H9 (cell line): Measurements from ENCODE around the gene LMBR1. TPM values are rescaled to one million over a fixed set of nuclear protein-coding genes. Genes with fewer than 3 reads are reported as not detected.

Experiments
- DNase-seq: peaks from one replicate; pipeline ENCODE4 v3.0.0-alpha.2; 2017
- H2AFZ ChIP-seq: one replicate; pipeline ENCODE4 v1.6.1; 2013; ENCODE audit warnings: mild to moderate bottlenecking, low read length, control low read depth, moderate library complexity
- H2AK5ac ChIP-seq: 2 replicates; pipeline ENCODE4 v1.6.1; 2013; ENCODE audit warnings: low read length, control low read depth, mixed read lengths; ENCODE audit not compliant: insufficient read length
- H2BK120ac ChIP-seq: one replicate; pipeline ENCODE4 v1.6.1; 2013; ENCODE audit warnings: low read depth, mild to moderate bottlenecking, low read length, control low read depth, inconsistent platforms; ENCODE audit not compliant: poor library complexity, severe bottlenecking
- H2BK12ac ChIP-seq: 2 replicates; pipeline ENCODE4 v1.6.1; 2013; ENCODE audit warnings: low read length, control low read depth, mixed read lengths, low read depth; ENCODE audit not compliant: insufficient read length
- H2BK15ac ChIP-seq: 2 replicates; pipeline ENCODE4 v1.6.1; 2013; ENCODE audit warnings: low read depth, low read length, control low read depth
- H2BK20ac ChIP-seq: one replicate; pipeline ENCODE4 v1.6.1; 2013; ENCODE audit warnings: low read depth, mild to moderate bottlenecking, low read length, control low read depth, inconsistent platforms; ENCODE audit not compliant: poor library complexity, severe bottlenecking
- H2BK5ac ChIP-seq: 2 replicates; pipeline ENCODE4 v1.6.1; 2013; ENCODE audit warnings: low read length, control low read depth, mixed read lengths; ENCODE audit not compliant: insufficient read length
- H3K14ac ChIP-seq: 2 replicates; pipeline ENCODE4 v1.6.1; 2013; ENCODE audit warnings: low read length, control low read depth; ENCODE audit not compliant: insufficient read depth
- H3K18ac ChIP-seq: 2 replicates; pipeline ENCODE4 v1.6.1; 2013; ENCODE audit warnings: low read depth, mild to moderate bottlenecking, mixed read lengths, low read length, control low read depth; ENCODE audit not compliant: insufficient read length
- H3K23ac ChIP-seq: 2 replicates; pipeline ENCODE4 v1.6.1; 2013; ENCODE audit warnings: low read length, control low read depth, mixed read lengths, low read depth; ENCODE audit not compliant: insufficient read length
- H3K23me2 ChIP-seq: 2 replicates; pipeline ENCODE4 v1.6.1; 2013; ENCODE audit warnings: low read depth, mild to moderate bottlenecking, mixed read lengths, low read length, control low read depth; ENCODE audit not compliant: insufficient read length, poor library complexity, severe bottlenecking
- H3K27ac ChIP-seq: 2 replicates; pipeline ENCODE4 v1.5.1; 2013; ENCODE audit warnings: low read length, control low read depth, mixed read lengths, low read depth; ENCODE audit not compliant: insufficient read length
- H3K27me3 ChIP-seq: 2 replicates; pipeline ENCODE4 v1.6.1; 2013; ENCODE audit warnings: low read length, control low read depth, inconsistent platforms; ENCODE audit not compliant: insufficient read depth
- H3K4ac ChIP-seq: 2 replicates; pipeline ENCODE4 v1.6.1; 2013; ENCODE audit warnings: low read depth, mild to moderate bottlenecking, control low read depth, inconsistent platforms, low read length, moderate library complexity
- H3K4me1 ChIP-seq: 2 replicates; pipeline ENCODE4 v1.6.1; 2013; ENCODE audit warnings: low read length, control low read depth, inconsistent platforms; ENCODE audit not compliant: insufficient read depth
- H3K4me2 ChIP-seq: 2 replicates; pipeline ENCODE4 v1.6.1; 2013; ENCODE audit warnings: low read length, control low read depth, mixed read lengths; ENCODE audit not compliant: insufficient read length, insufficient read depth
- H3K56ac ChIP-seq: 2 replicates; pipeline ENCODE4 v1.6.1; 2013; ENCODE audit warnings: low read depth, mild to moderate bottlenecking, mixed read lengths, low read length, control low read depth; ENCODE audit not compliant: insufficient read length
- H3K79me1 ChIP-seq: 2 replicates; pipeline ENCODE4 v1.6.1; 2013; ENCODE audit warnings: low read depth, mild to moderate bottlenecking, moderate library complexity, low read length, control low read depth, inconsistent platforms; ENCODE audit not compliant: insufficient read depth, poor library complexity, severe bottlenecking
- H3K79me2 ChIP-seq: 2 replicates; pipeline ENCODE4 v1.6.1; 2013; ENCODE audit warnings: low read length, control low read depth, inconsistent platforms; ENCODE audit not compliant: insufficient read depth
- H3K9ac ChIP-seq: 2 replicates; pipeline ENCODE4 v1.6.1; 2013; ENCODE audit warnings: low read length, control low read depth, mixed read lengths; ENCODE audit not compliant: insufficient read length; ENCODE audit errors: extremely low read depth
- H3K9me3 ChIP-seq: one replicate; pipeline ENCODE4 v1.6.1; 2013; ENCODE audit warnings: low read depth, low read length, inconsistent platforms; ENCODE audit not compliant: control insufficient read depth
- H3T11ph ChIP-seq: one replicate; pipeline ENCODE4 v1.6.1; 2013; ENCODE audit warnings: mild to moderate bottlenecking, low read length, control low read depth, inconsistent platforms
- H4K20me1 ChIP-seq: one replicate; pipeline ENCODE4 v1.6.1; 2013; ENCODE audit not compliant: control insufficient read depth, insufficient read length, insufficient read depth
- H4K5ac ChIP-seq: 2 replicates; pipeline ENCODE4 v1.6.1; 2013; ENCODE audit warnings: low read depth, mild to moderate bottlenecking, mixed read lengths, low read length, control low read depth; ENCODE audit not compliant: insufficient read length
- H4K8ac ChIP-seq: replicated peaks from 2 replicates; pipeline ENCODE4 v1.6.1; 2013; ENCODE audit warnings: low read length, control low read depth, mixed read lengths, low read depth; ENCODE audit not compliant: insufficient read length
- H4K91ac ChIP-seq: 2 replicates; pipeline ENCODE4 v1.6.1; 2013; ENCODE audit warnings: low read depth, mild to moderate bottlenecking, moderate library complexity, mixed read lengths, low read length, control low read depth; ENCODE audit not compliant: insufficient read length
- H3K27ac Mint-ChIP-seq, 3 experiments: 2 replicates in 2 of 3; 3 replicates in 1 of 3; pipeline ENCODE4 v1.8.0; 2020 to 2021; ENCODE audit warnings: mixed read lengths in 3 of 3, mild to moderate bottlenecking in 1 of 3, moderate library complexity in 1 of 3
- H3K27me3 Mint-ChIP-seq: 2 replicates; pipeline ENCODE4 v1.8.0; 2021; ENCODE audit warnings: low read depth, mild to moderate bottlenecking, moderate library complexity, mixed read lengths
- H3K36me3 Mint-ChIP-seq, 3 experiments: 2 replicates in 2 of 3; 3 replicates in 1 of 3; pipeline ENCODE4 v1.8.0; 2020 to 2021; ENCODE audit warnings: low read depth in 3 of 3, mixed read lengths in 3 of 3; ENCODE audit not compliant: insufficient read depth in 1 of 3
- H3K4me1 Mint-ChIP-seq, 2 experiments: 2 replicates each; pipeline ENCODE4 v1.8.0; 2020; ENCODE audit warnings: mixed read lengths in 2 of 2
- H3K4me3 Mint-ChIP-seq, 2 experiments: 2 replicates in 1 of 2; 3 replicates in 1 of 2; pipeline ENCODE4 v1.8.0; 2020 to 2021; ENCODE audit warnings: mild to moderate bottlenecking in 2 of 2, mixed read lengths in 2 of 2, moderate library complexity in 1 of 2
- H3K9me3 Mint-ChIP-seq, 2 experiments: 2 replicates in 1 of 2; 3 replicates in 1 of 2; pipeline ENCODE4 v1.8.0; 2020; ENCODE audit warnings: mild to moderate bottlenecking in 2 of 2, mixed read lengths in 2 of 2, moderate library complexity in 1 of 2
- WGBS: extraction: QIAGEN DNeasy Blood & Tissue Kit; methylation state at CpG from one replicate; pipeline ENCODE4 v1.1.7; 2013; ENCODE audit warnings: missing lambda C conversion rate, low lambda C conversion rate, mixed read lengths; ENCODE audit not compliant: insufficient read length; ENCODE audit errors: extremely low coverage; 5-methylcytosine and 5-hydroxymethylcytosine counted together
- total RNA-seq: library from RNA; stranded (reverse); gene quantifications from 2 replicates; pipeline ENCODE4 v1.2.1, GENCODE V29; 2021
- TF ChIP-seq, protein P1 (sequence below): fragments of 200-600 bp; sonication (generic); conservative IDR thresholded peaks from 3 replicates; pipeline ENCODE4 v1.8.0; 2021; ENCODE audit warnings: antibody characterized with exemption, mild to moderate bottlenecking

The LMBR1 gene
- total RNA-seq, 1 experiment from 2014 or later = 62.3 TPM

DNA sequence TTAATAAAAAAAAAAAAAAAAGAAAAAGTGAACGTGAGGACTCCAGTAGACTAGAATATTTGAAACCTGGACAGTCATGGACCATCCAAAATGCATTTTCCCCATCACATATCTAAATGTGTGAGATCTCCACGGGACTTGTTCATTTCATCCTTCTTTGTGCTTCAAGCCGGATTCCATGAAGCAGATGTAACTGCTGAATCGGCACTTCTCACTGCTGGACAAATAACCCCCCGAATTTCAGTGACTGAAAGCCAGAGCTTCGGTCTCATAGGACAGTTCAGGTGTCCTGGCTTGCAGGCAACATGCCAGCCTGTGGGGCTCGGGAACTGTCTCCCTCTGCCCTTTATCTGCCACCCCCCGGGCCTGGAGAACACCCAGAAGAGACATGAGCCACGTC lies 219.1 kb downstream of the LMBR1 start:
- Histone ChIP-seq H4K8ac (no peak overlapping the region), H2AFZ (no peak overlapping the region), H3K23me2 (no peaks in the 10 kb centered on the region), H3K79me2 (no peaks in the 10 kb centered on the region), H3K18ac (no peak overlapping the region), H2BK12ac (no peak overlapping the region), H3K27me3 (no peaks in the 10 kb centered on the region), H4K20me1 (no peaks in the 10 kb centered on the region), H3K56ac (no peak overlapping the region), H3K27ac (no peak overlapping the region), H3K79me1 (no peaks in the 10 kb centered on the region), H3T11ph (no peak overlapping the region), H2BK20ac (no peak overlapping the region), H4K5ac (no peak overlapping the region), H3K23ac (no peak overlapping the region), H3K4me1 (no peaks in the 10 kb centered on the region), H3K14ac (no peak overlapping the region), H2BK5ac (no peak overlapping the region), H3K4me2 (no peak overlapping the region), H3K9ac (no peak overlapping the region), H2AK5ac (no peak overlapping the region), H4K91ac (no peak overlapping the region), H2BK15ac (no peak overlapping the region), H3K4ac (no peak overlapping the region), H3K9me3 (no peaks in the 10 kb centered on the region), H2BK120ac (no peak overlapping the region)
- Mint-ChIP-seq H3K4me3 (no peak overlapping the region), H3K36me3 (peaks cover 13 to 26% (median 25%) of the 10 kb centered on the region in 3 experiments), H3K27ac (peak overlapping the region in 1 of 3 experiments; percentile 75; a peak in 1 of 7 replicates), H3K4me1 (peaks cover 18 to 25% of the 10 kb centered on the region in 2 experiments), H3K27me3 (no peaks in the 10 kb centered on the region), H3K9me3 (no peaks in the 10 kb centered on the region; a peak in 1 of 5 replicates)
- WGBS = no CpG with 5 or more reads among the region's 9 CpGs
- no peak for DNase-seq
- TF ChIP-seq, protein P1, sequence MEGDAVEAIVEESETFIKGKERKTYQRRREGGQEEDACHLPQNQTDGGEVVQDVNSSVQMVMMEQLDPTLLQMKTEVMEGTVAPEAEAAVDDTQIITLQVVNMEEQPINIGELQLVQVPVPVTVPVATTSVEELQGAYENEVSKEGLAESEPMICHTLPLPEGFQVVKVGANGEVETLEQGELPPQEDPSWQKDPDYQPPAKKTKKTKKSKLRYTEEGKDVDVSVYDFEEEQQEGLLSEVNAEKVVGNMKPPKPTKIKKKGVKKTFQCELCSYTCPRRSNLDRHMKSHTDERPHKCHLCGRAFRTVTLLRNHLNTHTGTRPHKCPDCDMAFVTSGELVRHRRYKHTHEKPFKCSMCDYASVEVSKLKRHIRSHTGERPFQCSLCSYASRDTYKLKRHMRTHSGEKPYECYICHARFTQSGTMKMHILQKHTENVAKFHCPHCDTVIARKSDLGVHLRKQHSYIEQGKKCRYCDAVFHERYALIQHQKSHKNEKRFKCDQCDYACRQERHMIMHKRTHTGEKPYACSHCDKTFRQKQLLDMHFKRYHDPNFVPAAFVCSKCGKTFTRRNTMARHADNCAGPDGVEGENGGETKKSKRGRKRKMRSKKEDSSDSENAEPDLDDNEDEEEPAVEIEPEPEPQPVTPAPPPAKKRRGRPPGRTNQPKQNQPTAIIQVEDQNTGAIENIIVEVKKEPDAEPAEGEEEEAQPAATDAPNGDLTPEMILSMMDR = no peak
